Choroid plexus epithelial cell (primary cell): ENCODE results near the gene ASTN2.
"Not testable (repeated sequence)": the region's sequence is repeated elsewhere in the genome, so short reads cannot be mapped to it uniquely, and the experiment has no call there.

Source experiments
- DNase-seq: peaks from one replicate; pipeline ENCODE4 v3.0.0-alpha.2; 2010; ENCODE audit warnings: low read depth
- H3K4me3 ChIP-seq: 2 replicates; pipeline ENCODE4 v1.5.1; 2011; ENCODE audit warnings: low read depth, mild to moderate bottlenecking, control low read depth, low read length, moderate library complexity
- CTCF ChIP-seq: conservative IDR thresholded peaks from 2 replicates; pipeline ENCODE4 v1.5.1; 2011; ENCODE audit warnings: low read depth, mild to moderate bottlenecking, control low read depth, inconsistent platforms, low read length, moderate library complexity

ASTN2 gene

GRCh38 chr9:116461632-116462031, 953.2 kb downstream of the ASTN2 start:
- no peak for TF ChIP-seq CTCF
- DNase-seq, result no peak
- no peak overlapping the region for H3K4me3 ChIP-seq

- no peak for TF ChIP-seq CTCF
- no peak overlapping the region for H3K4me3 ChIP-seq
- no peak for DNase-seq
These were observed 954.8 kb downstream of the ASTN2 start for GRCh38 chr9:116460026-116460425.

GRCh38 chr9:116459576-116459975, 955.3 kb downstream of the ASTN2 start:
- no peak for TF ChIP-seq CTCF
- no peak overlapping the region for H3K4me3 ChIP-seq
- no peak for DNase-seq

- no peak for TF ChIP-seq CTCF
- no peak for DNase-seq
- H3K4me3 ChIP-seq, result no peak overlapping the region
These were observed 958.3 kb downstream of the ASTN2 start for GRCh38 chr9:116456490-116457088.

- not testable (repeated sequence) for DNase-seq, H3K4me3 ChIP-seq
These were observed 960.3 kb downstream of the ASTN2 start for GRCh38 chr9:116454539-116454938.

- TF ChIP-seq CTCF, result no peak
- DNase-seq, result no peak
- H3K4me3 ChIP-seq, result no peak overlapping the region
These were observed 961.1 kb downstream of the ASTN2 start for GRCh38 chr9:116453785-116454184.

- H3K4me3 ChIP-seq, result no peak overlapping the region
- TF ChIP-seq CTCF, result no peak
- DNase-seq, result no peak
These were observed 962.2 kb downstream of the ASTN2 start for GRCh38 chr9:116452634-116453033.
